T-helper 1 cell treated with Interleukin-12 subunit alpha and Interleukin-12 subunit beta and Interleukin-4 antibody, amounts not matched to agents 30 μg/mL and 1 μg/mL, for 36 hours (primary cell): Measurements from ENCODE around the gene CMIP.
"Not testable (repeated sequence)": the region's sequence is repeated elsewhere in the genome, so short reads cannot be mapped to it uniquely, and the experiment has no call there.

Experiments used
- H3K27ac Mint-ChIP-seq: one replicate; pipeline ENCODE4 v1.8.0; 2021; ENCODE audit warnings: mild to moderate bottlenecking, mixed read lengths
- H3K27me3 Mint-ChIP-seq: one replicate; pipeline ENCODE4 v1.8.0; 2021; ENCODE audit warnings: low read depth, mixed read lengths
- H3K36me3 Mint-ChIP-seq: one replicate; pipeline ENCODE4 v1.8.0; 2021; ENCODE audit warnings: low read depth, mixed read lengths
- H3K4me1 Mint-ChIP-seq: one replicate; pipeline ENCODE4 v1.8.0; 2021; ENCODE audit warnings: low read depth, mixed read lengths
- H3K4me3 Mint-ChIP-seq: one replicate; pipeline ENCODE4 v1.8.0; 2021; ENCODE audit warnings: mild to moderate bottlenecking, moderate library complexity, mixed read lengths
- H3K9me3 Mint-ChIP-seq: one replicate; pipeline ENCODE4 v1.8.0; 2021; ENCODE audit warnings: mixed read lengths

The CMIP gene

DNA sequence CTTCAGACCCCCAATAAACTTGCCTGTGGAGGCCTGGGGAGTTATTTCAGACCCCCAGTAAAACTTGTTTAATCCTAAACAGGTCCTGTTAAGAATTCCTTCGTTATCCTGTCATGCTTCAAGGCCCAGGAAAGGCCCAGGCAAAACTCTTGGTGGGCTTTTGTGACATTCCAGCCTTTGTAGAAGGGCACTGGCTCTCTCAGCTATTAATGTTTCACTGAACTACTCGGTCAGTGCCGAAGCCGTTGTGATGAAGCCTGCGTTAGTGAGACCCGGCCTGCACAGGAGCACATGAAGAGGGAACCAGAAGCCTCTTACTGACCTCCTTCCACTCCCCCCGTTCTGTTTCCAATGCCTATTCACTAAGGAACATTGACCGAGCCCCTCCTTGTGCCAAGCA lies 287.0 kb downstream of the CMIP start:
- no peaks in the 10 kb centered on the region for H3K36me3 Mint-ChIP-seq
- H3K4me3 Mint-ChIP-seq: no peak overlapping the region
- H3K27me3 Mint-ChIP-seq: no peaks in the 10 kb centered on the region
- no peak overlapping the region for H3K27ac Mint-ChIP-seq
- peaks cover 16% of the 10 kb centered on the region for H3K4me1 Mint-ChIP-seq
- no peaks in the 10 kb centered on the region for H3K9me3 Mint-ChIP-seq

DNA sequence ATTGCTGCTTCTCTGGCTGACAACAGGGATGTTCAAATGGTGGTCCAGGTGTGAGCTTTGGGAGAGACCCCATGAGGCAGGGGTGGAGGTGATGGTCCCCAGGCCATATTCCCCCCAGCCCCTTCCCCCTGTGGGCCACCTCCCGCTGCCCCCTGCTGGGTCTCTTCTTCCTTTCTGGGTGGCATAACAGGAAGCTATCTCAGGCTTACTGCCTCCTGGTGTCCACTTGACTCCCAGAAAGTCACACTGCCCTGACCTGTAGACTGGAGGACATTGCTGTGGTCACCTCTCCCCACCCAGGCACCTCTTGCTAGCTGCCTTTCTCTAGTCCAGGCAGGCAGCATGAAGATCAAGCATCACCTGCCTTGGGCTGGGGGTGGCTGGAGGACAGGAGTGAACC lies 288.1 kb downstream of the CMIP start:
- Mint-ChIP-seq H3K4me1 (peaks cover 18% of the 10 kb centered on the region), H3K27ac (no peak overlapping the region), H3K9me3 (no peaks in the 10 kb centered on the region), H3K36me3 (no peaks in the 10 kb centered on the region), H3K27me3 (peaks cover 3% of the 10 kb centered on the region), H3K4me3 (no peak overlapping the region)

- Mint-ChIP-seq H3K9me3 (no peaks in the 10 kb centered on the region), H3K4me1 (peaks cover 24% of the 10 kb centered on the region), H3K36me3 (no peaks in the 10 kb centered on the region), H3K27me3 (peaks cover 3% of the 10 kb centered on the region), H3K4me3 (no peak overlapping the region), H3K27ac (no peak overlapping the region)
Observed at GRCh38 chr16:81733295-81733694, 288.7 kb downstream of the CMIP start.

DNA sequence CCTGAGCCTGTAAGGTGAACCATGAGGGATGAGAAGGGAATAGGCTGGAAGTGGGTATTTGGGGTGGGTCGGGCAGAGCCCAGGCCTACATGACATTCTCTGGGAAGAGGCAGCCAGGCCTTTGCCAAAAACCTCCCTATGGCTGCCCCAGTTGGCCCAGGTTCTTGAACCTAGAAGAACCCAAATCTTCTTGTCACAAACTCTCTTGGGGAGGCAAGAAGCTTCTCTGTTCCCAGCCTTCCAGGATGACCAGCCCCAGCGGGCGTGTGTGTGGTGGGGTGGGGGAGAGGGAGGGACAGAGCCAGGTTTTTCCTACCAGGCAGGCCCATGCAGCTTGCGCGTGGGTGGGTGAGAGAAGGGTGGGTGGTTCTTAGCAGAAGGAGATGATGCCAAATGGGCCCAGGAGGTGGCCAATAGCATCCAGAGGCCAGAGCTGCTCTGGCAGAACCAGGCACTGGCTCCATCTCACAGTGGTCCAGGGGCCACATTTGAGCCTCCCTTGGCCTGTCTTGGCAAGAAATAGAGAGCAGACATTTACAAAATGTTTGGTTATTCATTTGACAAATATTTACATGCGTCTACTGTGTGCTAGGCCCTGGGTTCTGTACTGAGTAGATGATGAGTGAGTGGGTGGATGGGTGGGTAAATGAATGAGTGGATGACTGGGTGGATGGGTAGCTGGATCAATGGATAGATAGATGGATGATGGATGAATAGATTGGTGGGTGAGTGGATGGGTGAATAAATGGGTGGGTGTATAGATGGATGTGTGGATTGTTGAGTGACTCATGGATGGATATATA lies 290.2 kb downstream of the CMIP start:
- Mint-ChIP-seq H3K4me1 (peaks cover 17% of the 10 kb centered on the region), H3K27ac (no peak overlapping the region), H3K36me3 (no peaks in the 10 kb centered on the region), H3K9me3 (no peaks in the 10 kb centered on the region), H3K27me3 (peaks cover 3% of the 10 kb centered on the region), H3K4me3 (no peak overlapping the region)

DNA sequence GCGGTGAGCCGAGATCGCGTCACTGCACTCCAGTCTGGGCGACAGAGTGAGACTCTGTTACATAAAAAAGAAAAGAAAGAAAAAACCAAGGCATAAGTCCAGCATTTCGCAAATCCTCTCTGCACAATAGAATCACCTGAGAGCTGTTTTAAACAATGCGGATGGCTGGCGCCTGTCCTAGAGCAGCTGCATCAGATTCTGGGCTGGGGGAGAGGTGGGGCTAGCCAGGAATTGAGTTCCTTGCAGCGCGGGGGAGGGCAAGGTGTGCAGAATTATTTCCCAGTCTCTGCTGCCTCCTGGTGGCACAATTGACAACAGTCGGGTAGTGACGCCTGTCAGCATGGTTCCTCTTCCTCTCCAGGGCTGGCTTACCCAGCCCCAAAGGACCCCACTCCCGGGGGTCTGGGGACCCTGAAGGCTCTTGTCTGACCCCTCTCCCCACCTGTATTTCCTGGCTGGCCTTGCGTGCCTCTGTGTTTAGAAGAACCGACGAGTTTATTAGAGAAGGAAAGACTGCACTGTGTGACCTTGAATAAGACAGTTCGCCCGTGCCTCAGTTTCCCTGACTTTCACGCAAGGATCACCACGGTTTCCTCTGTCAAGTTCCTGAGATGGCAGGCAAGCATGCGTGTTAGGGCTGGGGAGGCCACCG lies 293.4 kb downstream of the CMIP start:
- H3K4me1 Mint-ChIP-seq: peaks cover 16% of the 10 kb centered on the region

DNA sequence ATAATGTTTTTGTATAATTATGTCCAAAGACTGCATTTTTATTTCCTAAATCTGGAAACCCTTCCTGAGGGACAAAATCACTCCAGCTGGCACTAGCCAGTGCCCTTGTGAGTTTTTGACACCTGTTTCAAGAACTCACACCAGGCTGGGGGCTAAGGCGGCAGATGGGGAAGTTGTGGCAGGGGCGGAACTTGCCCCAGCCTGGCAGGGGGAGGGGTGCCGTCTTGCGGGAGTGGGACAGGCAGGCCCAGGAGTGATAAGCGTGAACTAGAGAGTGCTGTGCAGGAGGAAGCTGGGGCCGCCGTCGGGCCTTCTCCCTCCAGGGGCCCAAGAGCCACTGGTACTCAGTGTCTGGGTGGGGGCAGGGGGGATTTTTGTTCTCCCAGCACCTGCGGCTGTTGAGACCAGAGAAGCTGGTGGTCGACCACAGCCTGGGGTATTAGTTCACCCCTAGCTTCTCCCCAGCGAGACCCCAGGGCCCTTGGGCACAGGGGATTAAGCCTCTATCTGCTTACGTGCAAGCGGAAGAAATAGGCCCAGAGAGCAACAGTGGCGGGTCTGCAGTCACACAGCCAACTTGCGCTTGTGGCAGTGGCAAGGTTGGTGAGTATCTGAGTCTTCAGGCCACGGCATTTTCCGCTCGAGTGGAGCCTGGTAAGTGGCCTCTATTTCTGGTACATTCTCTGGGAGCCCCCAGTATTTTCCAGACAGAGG lies 294.3 kb downstream of the CMIP start:
- Mint-ChIP-seq H3K4me1 (peaks cover 14% of the 10 kb centered on the region), H3K36me3 (no peaks in the 10 kb centered on the region), H3K27me3 (peaks cover 11% of the 10 kb centered on the region), H3K9me3 (no peaks in the 10 kb centered on the region), H3K27ac (no peak overlapping the region), H3K4me3 (no peak overlapping the region)

More for the DNA sequence above, 293.4 kb downstream of the CMIP start:
- Mint-ChIP-seq H3K9me3 (no peaks in the 10 kb centered on the region), H3K27me3 (peaks cover 6% of the 10 kb centered on the region), H3K27ac (peak overlapping the region; percentile 49), H3K4me3 (peak overlapping the region; percentile 71), H3K36me3 (no peaks in the 10 kb centered on the region)

GRCh38 chr16:81739503-81739902 lies 294.9 kb downstream of the CMIP start:
- Mint-ChIP-seq H3K36me3 (no peaks in the 10 kb centered on the region), H3K9me3 (no peaks in the 10 kb centered on the region), H3K27ac (no peak overlapping the region), H3K27me3 (peaks cover 11% of the 10 kb centered on the region), H3K4me3 (no peak overlapping the region), H3K4me1 (peaks cover 14% of the 10 kb centered on the region)

- Mint-ChIP-seq H3K27ac (no peak overlapping the region), H3K4me3 (no peak overlapping the region), H3K9me3 (no peaks in the 10 kb centered on the region), H3K4me1 (peaks cover 14% of the 10 kb centered on the region), H3K27me3 (peaks cover 11% of the 10 kb centered on the region), H3K36me3 (no peaks in the 10 kb centered on the region)
Observed at GRCh38 chr16:81740169-81740568, 295.6 kb downstream of the CMIP start.

DNA sequence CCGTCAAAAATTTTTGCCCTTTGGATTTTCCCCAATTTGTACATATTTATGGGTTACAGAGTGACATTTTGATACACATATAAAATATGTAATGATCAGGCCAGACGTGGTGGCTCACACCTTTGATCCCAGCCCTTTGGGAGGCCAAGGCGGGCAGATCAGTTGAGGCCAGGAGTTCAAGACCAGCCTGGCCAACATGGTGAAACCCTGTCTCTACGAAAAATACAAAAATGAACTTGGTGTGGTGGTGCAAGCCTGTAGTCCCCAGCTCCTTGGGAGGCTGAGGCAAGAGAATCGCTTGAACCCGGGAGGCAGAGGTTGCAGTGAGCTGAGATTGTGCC lies 296.8 kb downstream of the CMIP start:
- not testable (repeated sequence) for H3K4me3 Mint-ChIP-seq, H3K9me3 Mint-ChIP-seq, H3K36me3 Mint-ChIP-seq, H3K27ac Mint-ChIP-seq
- peaks cover 18% of the 10 kb centered on the region for H3K4me1 Mint-ChIP-seq
- H3K27me3 Mint-ChIP-seq: peaks cover 11% of the 10 kb centered on the region

GRCh38 chr16:81744385-81744784 lies 299.8 kb downstream of the CMIP start:
- Mint-ChIP-seq H3K27ac (no peak overlapping the region), H3K36me3 (no peaks in the 10 kb centered on the region), H3K9me3 (no peaks in the 10 kb centered on the region), H3K4me3 (no peak overlapping the region), H3K27me3 (peaks cover 8% of the 10 kb centered on the region), H3K4me1 (peaks cover 20% of the 10 kb centered on the region)

DNA sequence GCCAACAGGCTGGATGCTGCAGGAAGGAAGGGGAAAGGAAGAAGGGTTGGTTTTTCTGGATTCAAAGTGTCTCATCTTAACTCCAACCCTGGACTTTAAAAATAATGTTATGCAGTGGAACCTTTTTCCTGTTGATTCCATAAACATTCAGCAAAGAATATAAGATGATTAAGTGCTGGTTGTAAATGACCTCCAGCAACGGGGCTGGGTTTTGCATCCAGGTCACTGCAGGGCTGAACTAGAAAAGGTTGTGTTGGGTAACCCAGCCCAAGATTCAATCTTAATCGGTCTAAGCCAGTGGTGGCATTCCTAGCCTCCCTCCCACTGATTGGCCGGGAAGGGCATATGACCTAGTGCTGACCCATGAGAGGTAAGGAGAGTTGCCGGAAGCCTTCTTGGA lies 300.3 kb downstream of the CMIP start:
- Mint-ChIP-seq H3K4me1 (peaks cover 22% of the 10 kb centered on the region), H3K4me3 (no peak overlapping the region), H3K27me3 (peaks cover 8% of the 10 kb centered on the region), H3K27ac (no peak overlapping the region), H3K36me3 (no peaks in the 10 kb centered on the region), H3K9me3 (no peaks in the 10 kb centered on the region)

DNA sequence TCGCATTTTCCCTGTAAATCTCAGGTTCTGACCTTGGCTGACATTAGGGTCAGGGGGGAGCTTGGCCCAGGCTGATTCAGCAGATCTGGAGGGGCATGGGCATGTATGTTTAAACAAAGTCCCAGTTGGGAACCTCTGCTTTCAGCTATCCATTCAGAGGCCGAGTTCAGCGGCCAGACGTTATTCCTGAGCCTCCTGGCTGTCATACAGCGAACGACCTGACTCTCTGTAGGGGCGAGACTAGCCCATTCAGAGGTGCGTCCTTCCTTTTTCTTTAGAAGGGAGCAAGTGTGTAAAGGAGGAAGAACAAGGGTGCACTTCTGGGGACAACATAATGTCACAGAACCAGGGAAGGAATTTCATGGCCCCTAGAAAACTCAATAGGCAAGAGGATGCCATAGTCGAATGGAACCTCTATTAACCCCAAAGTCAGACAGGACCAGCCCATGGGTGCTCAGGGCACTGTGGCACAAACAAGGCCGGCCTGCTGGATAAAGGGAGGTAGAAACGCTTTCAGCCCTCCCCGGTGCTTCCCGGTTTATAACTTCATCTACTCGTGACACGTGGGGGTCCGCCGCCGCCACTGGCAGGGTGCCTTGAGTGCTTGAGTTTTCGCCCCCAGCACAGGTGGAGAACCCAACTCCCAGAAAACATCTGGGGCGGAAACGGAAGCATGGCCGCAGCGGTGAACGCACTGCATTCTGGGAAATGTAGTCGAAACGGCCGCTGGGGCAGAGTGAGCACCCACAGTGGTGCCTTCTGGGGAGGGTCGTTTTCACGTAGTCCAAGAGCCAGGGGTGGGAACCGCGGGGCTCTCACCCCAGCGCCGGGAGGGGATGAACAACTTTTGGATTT lies 301.3 kb downstream of the CMIP start:
- peaks cover 18% of the 10 kb centered on the region for H3K4me1 Mint-ChIP-seq
- peaks cover 8% of the 10 kb centered on the region for H3K27me3 Mint-ChIP-seq
- H3K36me3 Mint-ChIP-seq: no peaks in the 10 kb centered on the region
- peak overlapping the region; percentile 81 for H3K27ac Mint-ChIP-seq
- H3K9me3 Mint-ChIP-seq: no peaks in the 10 kb centered on the region
- peak overlapping the region; percentile 67 for H3K4me3 Mint-ChIP-seq

- Mint-ChIP-seq H3K36me3 (no peaks in the 10 kb centered on the region), H3K9me3 (no peaks in the 10 kb centered on the region), H3K27me3 (peaks cover 8% of the 10 kb centered on the region), H3K4me3 (peak overlapping the region; percentile 67), H3K4me1 (peaks cover 16% of the 10 kb centered on the region), H3K27ac (peak overlapping the region; percentile 81)
Observed at GRCh38 chr16:81746566-81746965, 302.0 kb downstream of the CMIP start.

DNA sequence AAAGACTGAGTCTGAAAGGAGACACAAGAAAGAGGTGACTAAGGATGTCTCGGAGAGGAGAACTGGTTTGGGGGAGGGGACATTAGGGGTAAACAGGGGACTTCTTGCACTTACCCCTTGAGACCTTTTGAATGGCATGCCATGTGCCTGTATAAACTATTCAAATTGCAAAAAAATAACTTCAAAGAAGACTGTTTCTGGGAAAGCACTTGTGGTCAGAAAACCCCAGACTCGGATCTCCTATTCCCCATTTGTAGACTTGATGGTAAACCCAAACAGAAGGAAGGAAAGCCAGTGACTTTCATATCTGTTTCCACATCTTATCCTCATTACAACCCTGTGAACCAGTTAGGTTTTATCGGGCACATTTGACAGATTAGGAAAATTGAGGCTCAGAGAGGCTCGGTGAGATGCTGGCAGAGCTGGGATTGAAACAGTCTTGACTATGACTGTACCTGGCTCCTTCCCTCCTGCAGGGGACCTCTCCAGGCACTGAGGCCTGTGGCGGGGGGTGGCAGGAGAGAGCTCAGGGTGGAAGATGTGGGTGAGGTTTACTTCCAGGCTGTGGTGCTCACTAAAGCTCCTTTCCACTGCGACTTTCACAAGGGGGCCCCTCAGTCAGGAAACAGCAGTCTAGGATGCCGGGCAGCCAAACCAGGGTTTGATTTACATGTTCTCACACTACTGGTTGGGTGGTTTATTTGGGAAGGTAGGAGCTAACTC lies 304.0 kb downstream of the CMIP start:
- H3K9me3 Mint-ChIP-seq: no peaks in the 10 kb centered on the region
- H3K4me1 Mint-ChIP-seq: peaks cover 16% of the 10 kb centered on the region
- peak overlapping the region; percentile 12 for H3K4me3 Mint-ChIP-seq
- no peaks in the 10 kb centered on the region for H3K36me3 Mint-ChIP-seq
- no peaks in the 10 kb centered on the region for H3K27me3 Mint-ChIP-seq
- H3K27ac Mint-ChIP-seq: peak overlapping the region; percentile 1
